H9 (cell line): ENCODE measurements around the gene IQCE. TPM values are rescaled to one million over a fixed set of nuclear protein-coding genes. Genes with fewer than 3 reads are reported as not detected.

Source experiments
- DNase-seq: peaks from one replicate; pipeline ENCODE4 v3.0.0-alpha.2; 2017
- H2AFZ ChIP-seq: one replicate; pipeline ENCODE4 v1.6.1; 2013; ENCODE audit warnings: mild to moderate bottlenecking, low read length, control low read depth, moderate library complexity
- H2AK5ac ChIP-seq: 2 replicates; pipeline ENCODE4 v1.6.1; 2013; ENCODE audit warnings: low read length, control low read depth, mixed read lengths; ENCODE audit not compliant: insufficient read length
- H2BK120ac ChIP-seq: one replicate; pipeline ENCODE4 v1.6.1; 2013; ENCODE audit warnings: low read depth, mild to moderate bottlenecking, low read length, control low read depth, inconsistent platforms; ENCODE audit not compliant: poor library complexity, severe bottlenecking
- H2BK12ac ChIP-seq: 2 replicates; pipeline ENCODE4 v1.6.1; 2013; ENCODE audit warnings: low read length, control low read depth, mixed read lengths, low read depth; ENCODE audit not compliant: insufficient read length
- H2BK15ac ChIP-seq: 2 replicates; pipeline ENCODE4 v1.6.1; 2013; ENCODE audit warnings: low read depth, low read length, control low read depth
- H2BK20ac ChIP-seq: one replicate; pipeline ENCODE4 v1.6.1; 2013; ENCODE audit warnings: low read depth, mild to moderate bottlenecking, low read length, control low read depth, inconsistent platforms; ENCODE audit not compliant: poor library complexity, severe bottlenecking
- H2BK5ac ChIP-seq: 2 replicates; pipeline ENCODE4 v1.6.1; 2013; ENCODE audit warnings: low read length, control low read depth, mixed read lengths; ENCODE audit not compliant: insufficient read length
- H3K14ac ChIP-seq: 2 replicates; pipeline ENCODE4 v1.6.1; 2013; ENCODE audit warnings: low read length, control low read depth; ENCODE audit not compliant: insufficient read depth
- H3K18ac ChIP-seq: 2 replicates; pipeline ENCODE4 v1.6.1; 2013; ENCODE audit warnings: low read depth, mild to moderate bottlenecking, mixed read lengths, low read length, control low read depth; ENCODE audit not compliant: insufficient read length
- H3K23ac ChIP-seq: 2 replicates; pipeline ENCODE4 v1.6.1; 2013; ENCODE audit warnings: low read length, control low read depth, mixed read lengths, low read depth; ENCODE audit not compliant: insufficient read length
- H3K23me2 ChIP-seq: 2 replicates; pipeline ENCODE4 v1.6.1; 2013; ENCODE audit warnings: low read depth, mild to moderate bottlenecking, mixed read lengths, low read length, control low read depth; ENCODE audit not compliant: insufficient read length, poor library complexity, severe bottlenecking
- H3K27ac ChIP-seq: 2 replicates; pipeline ENCODE4 v1.5.1; 2013; ENCODE audit warnings: low read length, control low read depth, mixed read lengths, low read depth; ENCODE audit not compliant: insufficient read length
- H3K27me3 ChIP-seq: 2 replicates; pipeline ENCODE4 v1.6.1; 2013; ENCODE audit warnings: low read length, control low read depth, inconsistent platforms; ENCODE audit not compliant: insufficient read depth
- H3K4ac ChIP-seq: 2 replicates; pipeline ENCODE4 v1.6.1; 2013; ENCODE audit warnings: low read depth, mild to moderate bottlenecking, control low read depth, inconsistent platforms, low read length, moderate library complexity
- H3K4me1 ChIP-seq: 2 replicates; pipeline ENCODE4 v1.6.1; 2013; ENCODE audit warnings: low read length, control low read depth, inconsistent platforms; ENCODE audit not compliant: insufficient read depth
- H3K4me2 ChIP-seq: 2 replicates; pipeline ENCODE4 v1.6.1; 2013; ENCODE audit warnings: low read length, control low read depth, mixed read lengths; ENCODE audit not compliant: insufficient read length, insufficient read depth
- H3K56ac ChIP-seq: 2 replicates; pipeline ENCODE4 v1.6.1; 2013; ENCODE audit warnings: low read depth, mild to moderate bottlenecking, mixed read lengths, low read length, control low read depth; ENCODE audit not compliant: insufficient read length
- H3K79me1 ChIP-seq: 2 replicates; pipeline ENCODE4 v1.6.1; 2013; ENCODE audit warnings: low read depth, mild to moderate bottlenecking, moderate library complexity, low read length, control low read depth, inconsistent platforms; ENCODE audit not compliant: insufficient read depth, poor library complexity, severe bottlenecking
- H3K79me2 ChIP-seq: 2 replicates; pipeline ENCODE4 v1.6.1; 2013; ENCODE audit warnings: low read length, control low read depth, inconsistent platforms; ENCODE audit not compliant: insufficient read depth
- H3K9ac ChIP-seq: 2 replicates; pipeline ENCODE4 v1.6.1; 2013; ENCODE audit warnings: low read length, control low read depth, mixed read lengths; ENCODE audit not compliant: insufficient read length; ENCODE audit errors: extremely low read depth
- H3K9me3 ChIP-seq: one replicate; pipeline ENCODE4 v1.6.1; 2013; ENCODE audit warnings: low read depth, low read length, inconsistent platforms; ENCODE audit not compliant: control insufficient read depth
- H3T11ph ChIP-seq: one replicate; pipeline ENCODE4 v1.6.1; 2013; ENCODE audit warnings: mild to moderate bottlenecking, low read length, control low read depth, inconsistent platforms
- H4K20me1 ChIP-seq: one replicate; pipeline ENCODE4 v1.6.1; 2013; ENCODE audit not compliant: control insufficient read depth, insufficient read length, insufficient read depth
- H4K5ac ChIP-seq: 2 replicates; pipeline ENCODE4 v1.6.1; 2013; ENCODE audit warnings: low read depth, mild to moderate bottlenecking, mixed read lengths, low read length, control low read depth; ENCODE audit not compliant: insufficient read length
- H4K8ac ChIP-seq: replicated peaks from 2 replicates; pipeline ENCODE4 v1.6.1; 2013; ENCODE audit warnings: low read length, control low read depth, mixed read lengths, low read depth; ENCODE audit not compliant: insufficient read length
- H4K91ac ChIP-seq: 2 replicates; pipeline ENCODE4 v1.6.1; 2013; ENCODE audit warnings: low read depth, mild to moderate bottlenecking, moderate library complexity, mixed read lengths, low read length, control low read depth; ENCODE audit not compliant: insufficient read length
- H3K27ac Mint-ChIP-seq, 3 experiments: 2 replicates in 2 of 3; 3 replicates in 1 of 3; pipeline ENCODE4 v1.8.0; 2020 to 2021; ENCODE audit warnings: mixed read lengths in 3 of 3, mild to moderate bottlenecking in 1 of 3, moderate library complexity in 1 of 3
- H3K27me3 Mint-ChIP-seq: 2 replicates; pipeline ENCODE4 v1.8.0; 2021; ENCODE audit warnings: low read depth, mild to moderate bottlenecking, moderate library complexity, mixed read lengths
- H3K36me3 Mint-ChIP-seq, 3 experiments: 2 replicates in 2 of 3; 3 replicates in 1 of 3; pipeline ENCODE4 v1.8.0; 2020 to 2021; ENCODE audit warnings: low read depth in 3 of 3, mixed read lengths in 3 of 3; ENCODE audit not compliant: insufficient read depth in 1 of 3
- H3K4me1 Mint-ChIP-seq, 2 experiments: 2 replicates each; pipeline ENCODE4 v1.8.0; 2020; ENCODE audit warnings: mixed read lengths in 2 of 2
- H3K4me3 Mint-ChIP-seq, 2 experiments: 2 replicates in 1 of 2; 3 replicates in 1 of 2; pipeline ENCODE4 v1.8.0; 2020 to 2021; ENCODE audit warnings: mild to moderate bottlenecking in 2 of 2, mixed read lengths in 2 of 2, moderate library complexity in 1 of 2
- H3K9me3 Mint-ChIP-seq, 2 experiments: 2 replicates in 1 of 2; 3 replicates in 1 of 2; pipeline ENCODE4 v1.8.0; 2020; ENCODE audit warnings: mild to moderate bottlenecking in 2 of 2, mixed read lengths in 2 of 2, moderate library complexity in 1 of 2
- whole genome bisulfite sequencing: extraction: QIAGEN DNeasy Blood & Tissue Kit; methylation state at CpG from one replicate; pipeline ENCODE4 v1.1.7; 2013; ENCODE audit warnings: missing lambda C conversion rate, low lambda C conversion rate, mixed read lengths; ENCODE audit not compliant: insufficient read length; ENCODE audit errors: extremely low coverage; 5-methylcytosine and 5-hydroxymethylcytosine counted together
- total RNA-seq: library from RNA; stranded (reverse); gene quantifications from 2 replicates; pipeline ENCODE4 v1.2.1, GENCODE V29; 2021
- TF ChIP-seq, protein P1 (sequence below): fragments of 200-600 bp; sonication (generic); conservative IDR thresholded peaks from 3 replicates; pipeline ENCODE4 v1.8.0; 2021; ENCODE audit warnings: antibody characterized with exemption, mild to moderate bottlenecking

IQCE gene
- total RNA-seq, 1 experiment from 2014 or later = 7.0 TPM

DNA sequence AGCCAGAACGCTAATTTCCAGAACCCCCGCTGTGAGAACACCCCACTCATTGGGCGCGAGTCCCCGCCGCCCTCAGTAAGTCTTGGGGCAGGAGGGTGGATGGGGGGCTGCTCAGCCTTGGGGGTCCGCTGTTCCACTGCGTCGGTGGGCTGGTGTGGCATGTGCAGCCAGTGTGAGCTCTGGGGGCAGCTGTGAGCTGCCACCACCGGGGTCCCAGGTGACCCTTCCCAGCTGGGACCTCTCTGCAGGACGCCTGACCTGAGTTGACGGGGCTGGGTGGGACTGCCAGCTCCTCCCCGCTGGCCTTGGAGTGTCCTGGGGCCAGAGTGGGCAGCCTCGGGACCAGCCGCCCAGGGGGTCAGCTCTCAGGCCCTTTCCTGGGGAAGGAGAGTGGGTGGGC, 100.2 kb downstream of the IQCE start:
- DNase-seq = no peak
- Histone ChIP-seq H3K9me3 (no peaks in the 10 kb centered on the region), H2AFZ (no peak overlapping the region), H3T11ph (no peak overlapping the region), H2AK5ac (no peak overlapping the region), H3K23me2 (no peaks in the 10 kb centered on the region), H3K27ac (no peak overlapping the region), H3K27me3 (no peaks in the 10 kb centered on the region), H3K56ac (no peak overlapping the region), H4K91ac (no peak overlapping the region), H3K79me1 (no peaks in the 10 kb centered on the region), H3K23ac (no peak overlapping the region), H3K9ac (no peak overlapping the region), H4K8ac (no peak overlapping the region), H2BK20ac (no peak overlapping the region), H3K18ac (no peak overlapping the region), H3K4ac (no peak overlapping the region), H4K20me1 (no peaks in the 10 kb centered on the region), H3K4me1 (no peaks in the 10 kb centered on the region), H3K14ac (no peak overlapping the region), H2BK15ac (no peak overlapping the region), H3K79me2 (no peaks in the 10 kb centered on the region), H2BK12ac (no peak overlapping the region), H2BK120ac (no peak overlapping the region), H2BK5ac (no peak overlapping the region), H3K4me2 (no peak overlapping the region), H4K5ac (no peak overlapping the region)
- H3K9me3 Mint-ChIP-seq = no peaks in the 10 kb centered on the region; a peak in 1 of 5 replicates
- peaks cover 8 to 32% (median 22%) of the 10 kb centered on the region in 3 experiments for H3K36me3 Mint-ChIP-seq
- no peak overlapping the region for H3K27ac Mint-ChIP-seq
- no peak overlapping the region for H3K4me3 Mint-ChIP-seq
- TF ChIP-seq, protein P1, sequence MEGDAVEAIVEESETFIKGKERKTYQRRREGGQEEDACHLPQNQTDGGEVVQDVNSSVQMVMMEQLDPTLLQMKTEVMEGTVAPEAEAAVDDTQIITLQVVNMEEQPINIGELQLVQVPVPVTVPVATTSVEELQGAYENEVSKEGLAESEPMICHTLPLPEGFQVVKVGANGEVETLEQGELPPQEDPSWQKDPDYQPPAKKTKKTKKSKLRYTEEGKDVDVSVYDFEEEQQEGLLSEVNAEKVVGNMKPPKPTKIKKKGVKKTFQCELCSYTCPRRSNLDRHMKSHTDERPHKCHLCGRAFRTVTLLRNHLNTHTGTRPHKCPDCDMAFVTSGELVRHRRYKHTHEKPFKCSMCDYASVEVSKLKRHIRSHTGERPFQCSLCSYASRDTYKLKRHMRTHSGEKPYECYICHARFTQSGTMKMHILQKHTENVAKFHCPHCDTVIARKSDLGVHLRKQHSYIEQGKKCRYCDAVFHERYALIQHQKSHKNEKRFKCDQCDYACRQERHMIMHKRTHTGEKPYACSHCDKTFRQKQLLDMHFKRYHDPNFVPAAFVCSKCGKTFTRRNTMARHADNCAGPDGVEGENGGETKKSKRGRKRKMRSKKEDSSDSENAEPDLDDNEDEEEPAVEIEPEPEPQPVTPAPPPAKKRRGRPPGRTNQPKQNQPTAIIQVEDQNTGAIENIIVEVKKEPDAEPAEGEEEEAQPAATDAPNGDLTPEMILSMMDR = no peak
- 0 out of 4 replicates have a peak, but pooled peaks cover 2 to 4% of the 10 kb centered on the region in 2 experiments for H3K4me1 Mint-ChIP-seq
- no CpG with 5 or more reads among the region's 15 CpGs for WGBS
- no peaks in the 10 kb centered on the region; the same call in 1 of the 2 replicates for H3K27me3 Mint-ChIP-seq
